GM19372 (cell line): ENCODE measurements around the gene CSNK1A1.
"Not testable (repeated sequence)": the region's sequence is repeated elsewhere in the genome, so short reads cannot be mapped to it uniquely, and the experiment has no call there.

ENCODE experiments used
- ATAC-seq: cut with Tn5 transposase; IDR thresholded peaks from one replicate; pipeline ENCODE4 v1.9.1; 2021; ENCODE audit warnings: mild to moderate bottlenecking, low read depth, moderate library complexity; ENCODE audit not compliant: unreplicated experiment

The CSNK1A1 gene

GRCh38 chr5:149551227-149552037 lies at the start of gene CSNK1A1:
TSS of gene CSNK1A1 (minus strand) at chr5:149551439. CDS start at chr5:149550964, 475 bp downstream.
- ATAC-seq: peak; percentile 85

GRCh38 chr5:149600932-149601331 lies 49.7 kb upstream of the CSNK1A1 start:
- ATAC-seq: no peak

- ATAC-seq: no peak
These were observed 48.1 kb upstream of the CSNK1A1 start for GRCh38 chr5:149599375-149599774.

- no peak for ATAC-seq
These were observed 47.7 kb upstream of the CSNK1A1 start for GRCh38 chr5:149598966-149599365.

- ATAC-seq: not testable (repeated sequence)
These were observed 47.0 kb upstream of the CSNK1A1 start for GRCh38 chr5:149598234-149598633.

- ATAC-seq: no peak
These were observed 46.4 kb upstream of the CSNK1A1 start for GRCh38 chr5:149597618-149598017.

GRCh38 chr5:149596712-149597111 lies 45.5 kb upstream of the CSNK1A1 start:
- ATAC-seq: no peak

GRCh38 chr5:149595105-149595504 lies 43.9 kb upstream of the CSNK1A1 start:
- not testable (repeated sequence) for ATAC-seq

GRCh38 chr5:149594206-149594895 lies 43.1 kb upstream of the CSNK1A1 start:
- ATAC-seq: no peak

GRCh38 chr5:149593370-149593769 lies 42.1 kb upstream of the CSNK1A1 start:
- no peak for ATAC-seq

- no peak for ATAC-seq
These were observed 37.7 kb upstream of the CSNK1A1 start for GRCh38 chr5:149588936-149589335.

GRCh38 chr5:149586708-149587318 lies 35.6 kb upstream of the CSNK1A1 start:
- no peak for ATAC-seq

GRCh38 chr5:149585910-149586309 lies 34.7 kb upstream of the CSNK1A1 start:
- ATAC-seq: no peak

- no peak for ATAC-seq
These were observed 32.9 kb upstream of the CSNK1A1 start for GRCh38 chr5:149584121-149584520.

- no peak for ATAC-seq
These were observed 32.2 kb upstream of the CSNK1A1 start for GRCh38 chr5:149583394-149583793.

- no peak for ATAC-seq
These were observed 30.9 kb upstream of the CSNK1A1 start for GRCh38 chr5:149581931-149582768.

- no peak for ATAC-seq
These were observed 30.1 kb upstream of the CSNK1A1 start, which contains the start of gene ARHGEF37 for GRCh38 chr5:149581192-149581861. TSS of gene ARHGEF37 (plus strand) at chr5:149581498. CDS start at chr5:149597770, 16,272 bp downstream.

GRCh38 chr5:149580808-149581191 lies 29.6 kb upstream of the CSNK1A1 start:
- no peak for ATAC-seq

GRCh38 chr5:149578896-149579295 lies 27.7 kb upstream of the CSNK1A1 start:
- ATAC-seq: no peak

GRCh38 chr5:149576021-149576420 lies 24.8 kb upstream of the CSNK1A1 start:
- no peak for ATAC-seq
